ENCODE results near the gene EOLA1.
A peak's percentile ranks its signal among the peaks of the same experiment; 100 is the strongest.
"Not testable (repeated sequence)": the region's sequence is repeated elsewhere in the genome, so short reads cannot be mapped to it uniquely, and the experiment has no call there.

Gene EOLA1

GRCh38 chrX:149540621-149541520 is at the start of gene EOLA1:
EOLA1 (plus strand) TSS chrX:149541012; CDS start chrX:149545631, 4,619 bp downstream.
- peak; percentile 93 for DNase-seq

GRCh38 chrX:149491812-149492211 is 49.0 kb upstream of the EOLA1 start:
- DNase-seq = no peak

GRCh38 chrX:149493567-149494562 is 46.9 kb upstream of the EOLA1 start:
- DNase-seq = no peak

- DNase-seq = no peak
These were observed 45.8 kb upstream of the EOLA1 start for GRCh38 chrX:149494844-149495565.

GRCh38 chrX:149495573-149496071 is 45.2 kb upstream of the EOLA1 start:
- no peak for DNase-seq

- no peak for DNase-seq
These were observed 43.8 kb upstream of the EOLA1 start for GRCh38 chrX:149497054-149497453.

- DNase-seq = no peak
These were observed 43.2 kb upstream of the EOLA1 start for GRCh38 chrX:149497626-149498025.

GRCh38 chrX:149498767-149499166 is 42.0 kb upstream of the EOLA1 start:
- DNase-seq = no peak

- DNase-seq = no peak
These were observed 41.0 kb upstream of the EOLA1 start for GRCh38 chrX:149499766-149500165.

GRCh38 chrX:149502923-149503322 is 37.9 kb upstream of the EOLA1 start:
- not testable (repeated sequence) for DNase-seq

- DNase-seq = peak; percentile 69
These were observed 37.4 kb upstream of the EOLA1 start for GRCh38 chrX:149503446-149503845.

GRCh38 chrX:149504226-149504914 is 36.4 kb upstream of the EOLA1 start:
- DNase-seq = peak; percentile 67

GRCh38 chrX:149504915-149505651 is 35.7 kb upstream of the EOLA1 start, which contains the start of gene IDS:
IDS (minus strand) TSS chrX:149505306; CDS start chrX:149505137, 169 bp downstream.
- DNase-seq = peak; percentile 89

GRCh38 chrX:149505671-149506070 is 35.1 kb upstream of the EOLA1 start:
- DNase-seq = no peak

GRCh38 chrX:149506349-149506748 is 34.5 kb upstream of the EOLA1 start:
- DNase-seq = no peak

GRCh38 chrX:149508467-149508866 is 32.3 kb upstream of the EOLA1 start:
- DNase-seq = no peak

GRCh38 chrX:149510386-149510785 is 30.4 kb upstream of the EOLA1 start:
- DNase-seq = no peak

GRCh38 chrX:149511081-149511480 is 29.7 kb upstream of the EOLA1 start:
- no peak for DNase-seq

- DNase-seq = peak; percentile 70
These were observed 28.5 kb upstream of the EOLA1 start for GRCh38 chrX:149512225-149512885.

- DNase-seq = no peak
These were observed 26.9 kb upstream of the EOLA1 start for GRCh38 chrX:149513825-149514428.

All from CD4-positive, alpha-beta T cell treated with Interleukin-6 for 4 hours (primary cell).